HL-60 (cell line): ENCODE data around the gene PLA2G4D.

Experiments used
- GABPA ChIP-seq: IDR thresholded peaks from 2 replicates; pipeline ENCODE4 v1.6.1; 2012; ENCODE audit warnings: low read depth
- POLR2AphosphoS5 ChIP-seq: IDR thresholded peaks from 2 replicates; pipeline ENCODE4 v1.6.1; 2012; ENCODE audit warnings: low read depth
- SPI1 ChIP-seq: IDR thresholded peaks from 2 replicates; pipeline ENCODE4 v1.6.1; 2012; ENCODE audit warnings: low read depth, mild to moderate bottlenecking, borderline replicate concordance
- TF ChIP-seq, protein P1 (sequence below): IDR thresholded peaks from one replicate; pipeline ENCODE4 v1.5.1; 2011; ENCODE audit warnings: low read length, control low read depth, inconsistent platforms; ENCODE audit not compliant: insufficient read depth
- TF ChIP-seq, protein P2 (sequence below): IDR thresholded peaks from 2 replicates; pipeline ENCODE4 v1.6.1; 2012; ENCODE audit warnings: low read depth; ENCODE audit not compliant: insufficient replicate concordance

DNA sequence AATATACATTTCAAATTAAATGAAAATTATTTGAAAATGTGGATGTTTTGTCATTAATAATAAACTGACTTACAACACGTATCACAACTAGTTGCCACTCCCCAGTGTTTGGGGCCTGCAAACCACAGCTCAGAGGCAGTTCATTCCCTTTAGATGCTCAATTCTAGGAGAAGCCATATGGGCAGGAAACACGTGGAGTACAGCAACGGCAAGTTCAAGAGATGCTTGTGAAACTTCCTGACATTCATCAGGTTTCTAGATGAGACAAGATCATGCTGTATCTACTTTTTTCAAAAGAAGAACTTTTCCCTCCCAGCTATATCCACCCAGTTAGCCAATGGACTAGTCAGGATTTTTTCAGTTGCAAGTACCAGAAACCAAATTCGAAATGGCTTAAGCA, 17.6 kb upstream of the PLA2G4D start:
- TF ChIP-seq, protein P1, sequence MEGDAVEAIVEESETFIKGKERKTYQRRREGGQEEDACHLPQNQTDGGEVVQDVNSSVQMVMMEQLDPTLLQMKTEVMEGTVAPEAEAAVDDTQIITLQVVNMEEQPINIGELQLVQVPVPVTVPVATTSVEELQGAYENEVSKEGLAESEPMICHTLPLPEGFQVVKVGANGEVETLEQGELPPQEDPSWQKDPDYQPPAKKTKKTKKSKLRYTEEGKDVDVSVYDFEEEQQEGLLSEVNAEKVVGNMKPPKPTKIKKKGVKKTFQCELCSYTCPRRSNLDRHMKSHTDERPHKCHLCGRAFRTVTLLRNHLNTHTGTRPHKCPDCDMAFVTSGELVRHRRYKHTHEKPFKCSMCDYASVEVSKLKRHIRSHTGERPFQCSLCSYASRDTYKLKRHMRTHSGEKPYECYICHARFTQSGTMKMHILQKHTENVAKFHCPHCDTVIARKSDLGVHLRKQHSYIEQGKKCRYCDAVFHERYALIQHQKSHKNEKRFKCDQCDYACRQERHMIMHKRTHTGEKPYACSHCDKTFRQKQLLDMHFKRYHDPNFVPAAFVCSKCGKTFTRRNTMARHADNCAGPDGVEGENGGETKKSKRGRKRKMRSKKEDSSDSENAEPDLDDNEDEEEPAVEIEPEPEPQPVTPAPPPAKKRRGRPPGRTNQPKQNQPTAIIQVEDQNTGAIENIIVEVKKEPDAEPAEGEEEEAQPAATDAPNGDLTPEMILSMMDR, result no peak
- TF ChIP-seq, protein P2, sequence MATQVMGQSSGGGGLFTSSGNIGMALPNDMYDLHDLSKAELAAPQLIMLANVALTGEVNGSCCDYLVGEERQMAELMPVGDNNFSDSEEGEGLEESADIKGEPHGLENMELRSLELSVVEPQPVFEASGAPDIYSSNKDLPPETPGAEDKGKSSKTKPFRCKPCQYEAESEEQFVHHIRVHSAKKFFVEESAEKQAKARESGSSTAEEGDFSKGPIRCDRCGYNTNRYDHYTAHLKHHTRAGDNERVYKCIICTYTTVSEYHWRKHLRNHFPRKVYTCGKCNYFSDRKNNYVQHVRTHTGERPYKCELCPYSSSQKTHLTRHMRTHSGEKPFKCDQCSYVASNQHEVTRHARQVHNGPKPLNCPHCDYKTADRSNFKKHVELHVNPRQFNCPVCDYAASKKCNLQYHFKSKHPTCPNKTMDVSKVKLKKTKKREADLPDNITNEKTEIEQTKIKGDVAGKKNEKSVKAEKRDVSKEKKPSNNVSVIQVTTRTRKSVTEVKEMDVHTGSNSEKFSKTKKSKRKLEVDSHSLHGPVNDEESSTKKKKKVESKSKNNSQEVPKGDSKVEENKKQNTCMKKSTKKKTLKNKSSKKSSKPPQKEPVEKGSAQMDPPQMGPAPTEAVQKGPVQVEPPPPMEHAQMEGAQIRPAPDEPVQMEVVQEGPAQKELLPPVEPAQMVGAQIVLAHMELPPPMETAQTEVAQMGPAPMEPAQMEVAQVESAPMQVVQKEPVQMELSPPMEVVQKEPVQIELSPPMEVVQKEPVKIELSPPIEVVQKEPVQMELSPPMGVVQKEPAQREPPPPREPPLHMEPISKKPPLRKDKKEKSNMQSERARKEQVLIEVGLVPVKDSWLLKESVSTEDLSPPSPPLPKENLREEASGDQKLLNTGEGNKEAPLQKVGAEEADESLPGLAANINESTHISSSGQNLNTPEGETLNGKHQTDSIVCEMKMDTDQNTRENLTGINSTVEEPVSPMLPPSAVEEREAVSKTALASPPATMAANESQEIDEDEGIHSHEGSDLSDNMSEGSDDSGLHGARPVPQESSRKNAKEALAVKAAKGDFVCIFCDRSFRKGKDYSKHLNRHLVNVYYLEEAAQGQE, result peak; percentile 16
- peak; percentile 77 for TF ChIP-seq POLR2AphosphoS5
- TF ChIP-seq GABPA, result peak; percentile 57
- peak; percentile 1; the same call in 1 of the 2 replicates for TF ChIP-seq SPI1
